Upper lobe of left lung (tissue), 4 donors: ENCODE data around the gene ARHGAP31.

ENCODE experiments used
- EP300 ChIP-seq, 4 donors: sonication (generic); formaldehyde crosslinking; IDR thresholded peaks; one replicate each; pipeline ENCODE4 v1.5.1; 2017; ENCODE audit warnings: antibody characterized with exemption in 4 of 4, control low read depth in 2 of 4
- POLR2A ChIP-seq, 4 donors: fragments of 450-650 bp; IDR thresholded peaks; one replicate each; pipeline ENCODE4 v1.5.1; 2016 to 2017; ENCODE audit warnings: antibody characterized with exemption in 4 of 4, mild to moderate bottlenecking in 2 of 4
- POLR2AphosphoS5 ChIP-seq, 2 donors: sonication (generic); formaldehyde crosslinking; IDR thresholded peaks; one replicate each; pipeline ENCODE4 v1.5.1; 2017; ENCODE audit warnings: antibody characterized with exemption in 2 of 2
- TF ChIP-seq, protein P1 (sequence below), 6 experiments: fragments of 450-650 bp in 4 of 6; fragments of 200-600 bp in 2 of 6; sonication (generic) in 2 of 6; IDR thresholded peaks; one replicate each; pipeline ENCODE4 v1.5.1; 2016 to 2019; ENCODE audit warnings: antibody characterized with exemption in 6 of 6

DNA sequence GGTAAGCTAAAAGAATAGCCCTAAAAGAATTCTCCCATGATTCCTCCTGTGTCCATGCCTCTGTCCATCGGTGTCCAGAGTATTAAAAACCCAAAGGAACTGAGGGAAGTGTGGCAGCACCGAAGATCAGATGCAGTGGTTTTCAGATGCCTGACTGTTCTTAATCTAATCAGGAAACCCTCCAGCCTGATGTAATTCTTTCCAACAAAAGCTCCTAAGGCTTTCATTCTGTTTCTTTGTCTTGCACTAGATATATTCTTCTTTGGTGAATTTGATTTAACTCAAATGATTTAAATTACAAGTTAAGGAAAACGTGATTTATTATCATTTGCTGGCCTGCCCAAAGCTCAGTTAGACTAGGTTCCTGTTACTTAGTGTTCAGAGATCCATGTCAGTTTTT lies 71.2 kb downstream of the ARHGAP31 start:
- TF ChIP-seq, protein P1, sequence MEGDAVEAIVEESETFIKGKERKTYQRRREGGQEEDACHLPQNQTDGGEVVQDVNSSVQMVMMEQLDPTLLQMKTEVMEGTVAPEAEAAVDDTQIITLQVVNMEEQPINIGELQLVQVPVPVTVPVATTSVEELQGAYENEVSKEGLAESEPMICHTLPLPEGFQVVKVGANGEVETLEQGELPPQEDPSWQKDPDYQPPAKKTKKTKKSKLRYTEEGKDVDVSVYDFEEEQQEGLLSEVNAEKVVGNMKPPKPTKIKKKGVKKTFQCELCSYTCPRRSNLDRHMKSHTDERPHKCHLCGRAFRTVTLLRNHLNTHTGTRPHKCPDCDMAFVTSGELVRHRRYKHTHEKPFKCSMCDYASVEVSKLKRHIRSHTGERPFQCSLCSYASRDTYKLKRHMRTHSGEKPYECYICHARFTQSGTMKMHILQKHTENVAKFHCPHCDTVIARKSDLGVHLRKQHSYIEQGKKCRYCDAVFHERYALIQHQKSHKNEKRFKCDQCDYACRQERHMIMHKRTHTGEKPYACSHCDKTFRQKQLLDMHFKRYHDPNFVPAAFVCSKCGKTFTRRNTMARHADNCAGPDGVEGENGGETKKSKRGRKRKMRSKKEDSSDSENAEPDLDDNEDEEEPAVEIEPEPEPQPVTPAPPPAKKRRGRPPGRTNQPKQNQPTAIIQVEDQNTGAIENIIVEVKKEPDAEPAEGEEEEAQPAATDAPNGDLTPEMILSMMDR (IDR thresholded peaks at IDR 0.05), result no peak
- no peak for TF ChIP-seq POLR2A (IDR thresholded peaks at IDR 0.05)
- no peak for TF ChIP-seq POLR2AphosphoS5 (IDR thresholded peaks at IDR 0.05)
- no peak for TF ChIP-seq EP300 (IDR thresholded peaks at IDR 0.05)
